K562 (cell line): ENCODE results near the gene ACTC1. TPM values are rescaled to one million over a fixed set of nuclear protein-coding genes. Genes with fewer than 3 reads are reported as not detected.

ENCODE experiments used
- ATAC-seq: fragments of 200-7000 bp; cut with Tn5 transposase; 3 replicates; pipeline ENCODE4 v1.9.1; 2020; ENCODE audit warnings: moderate library complexity
- BruUV-seq: library from RNA; stranded (reverse); fragments of 400-500 nt; replicated peaks from 2 replicates; lab custom pipeline; 2021; lab: Mats Ljungman, UMichigan
- CTCF ChIA-PET: fragments of 300-600 bp; formaldehyde crosslinking; extraction: SDS; loops from one replicate; lab custom pipeline; 2021; ENCODE audit warnings: low intra/inter-chr PET ratio; lab: Yijun Ruan, JAX
- POLR2A ChIA-PET: fragments of 300-600, 350-650 bp; sonication (Branson Sonifier 250); formaldehyde crosslinking; extraction: SDS; loops from one replicate; lab custom pipeline; 2021; ENCODE audit warnings: antibody characterized with exemption, inconsistent platforms; lab: Yijun Ruan, JAX
- DNase-seq, 4 experiments: peaks; one replicate each; pipeline versions ENCODE4 v3.0.0 to v3.0.0-alpha.2; 2011 to 2018; ENCODE audit warnings: low spot score in 3 of 4, mixed read lengths in 3 of 4; ENCODE audit errors: extremely low read depth in 1 of 4
- FAIRE-seq: peaks from 2 replicates; lab custom pipeline; 2011; peaks lifted over from hg19 to GRCh38; lab: Jason Lieb, UNC
- H2AFZ ChIP-seq: 2 replicates; pipeline ENCODE4 v1.6.0; 2011; ENCODE audit warnings: low read depth, low read length, control low read depth, inconsistent platforms
- H3K27ac ChIP-seq: fragments of 200-600 bp; 3 replicates; pipeline ENCODE4 v1.8.0; 2011; ENCODE audit warnings: low read depth, mild to moderate bottlenecking, control low read depth, inconsistent platforms, low read length, moderate library complexity, mixed read lengths; ENCODE audit errors: extremely low read depth
- H3K27me3 ChIP-seq, 2 experiments: fragments of 300-600 bp in 1 of 2; 2 replicates in 1 of 2; 3 replicates in 1 of 2; pipeline versions ENCODE4 v1.6.0 to v1.8.0; 2011; ENCODE audit warnings: inconsistent platforms in 2 of 2, low read length in 2 of 2, mild to moderate bottlenecking in 1 of 2, mixed read lengths in 1 of 2, moderate library complexity in 1 of 2; ENCODE audit not compliant: control insufficient read depth in 2 of 2, insufficient read depth in 2 of 2
- H3K36me3 ChIP-seq: fragments of 300-600 bp; 3 replicates; pipeline ENCODE4 v1.8.0; 2011; ENCODE audit warnings: mild to moderate bottlenecking, low read length, inconsistent platforms; ENCODE audit not compliant: control insufficient read depth, insufficient read depth
- H3K4me1 ChIP-seq, 2 experiments: fragments of 200-600 bp in 1 of 2; replicated peaks in 1 of 2; 2 replicates in 1 of 2; 3 replicates in 1 of 2; pipeline versions ENCODE4 v1.5.1 to v1.8.0; 2011; ENCODE audit warnings: inconsistent platforms in 2 of 2, low read length in 2 of 2, mild to moderate bottlenecking in 1 of 2, mixed read lengths in 1 of 2, moderate library complexity in 1 of 2; ENCODE audit not compliant: control insufficient read depth in 2 of 2, insufficient read depth in 2 of 2
- H3K4me2 ChIP-seq: 2 replicates; pipeline ENCODE4 v1.6.1; 2011; ENCODE audit warnings: low read length, control low read depth, inconsistent platforms, mixed read lengths; ENCODE audit not compliant: insufficient read depth
- H3K4me3 ChIP-seq: fragments of 200-600 bp; sonication (generic), shearing (Covaris generic); 2 replicates; pipeline ENCODE4 v1.5.1; 2016; ENCODE audit warnings: control low read depth, inconsistent platforms
- H3K79me2 ChIP-seq: fragments of 200-600 bp; 3 replicates; pipeline ENCODE4 v1.8.0; 2011; ENCODE audit warnings: low read length, inconsistent platforms; ENCODE audit not compliant: control insufficient read depth, insufficient read depth
- H3K9ac ChIP-seq, 2 experiments: 2 replicates each; pipeline versions ENCODE4 v1.6.0 to v1.6.1; 2011; ENCODE audit warnings: low read depth in 2 of 2, low read length in 2 of 2, control low read depth in 1 of 2, inconsistent platforms in 1 of 2, mild to moderate bottlenecking in 1 of 2, mixed read lengths in 1 of 2; ENCODE audit not compliant: insufficient read depth in 1 of 2
- H3K9me1 ChIP-seq: one replicate; pipeline ENCODE4 v1.6.0; 2011; ENCODE audit warnings: inconsistent platforms, mild to moderate bottlenecking, low read length, moderate library complexity; ENCODE audit not compliant: control insufficient read depth, insufficient read depth
- H3K9me3 ChIP-seq: replicated peaks from 2 replicates; pipeline ENCODE4 v1.5.1; 2011; ENCODE audit warnings: low read depth, low read length, inconsistent platforms; ENCODE audit not compliant: control insufficient read depth, insufficient read depth
- H4K20me1 ChIP-seq: replicated peaks from 2 replicates; pipeline ENCODE4 v1.6.1; 2011; ENCODE audit warnings: low read length, inconsistent platforms, mixed read lengths; ENCODE audit not compliant: control insufficient read depth, insufficient read depth
- E2F6 ChIP-seq, 2 experiments: IDR thresholded peaks; 2 replicates each; pipeline ENCODE4 v1.6.1; 2011; ENCODE audit warnings: borderline replicate concordance in 1 of 2, control low read depth in 1 of 2, low read depth in 1 of 2, low read length in 1 of 2, mild to moderate bottlenecking in 1 of 2, mixed read lengths in 1 of 2, moderate library complexity in 1 of 2; ENCODE audit not compliant: insufficient read depth in 1 of 2, insufficient read length in 1 of 2, poor library complexity in 1 of 2, severe bottlenecking in 1 of 2; ENCODE audit errors: extremely low read depth in 1 of 2
- EP300 ChIP-seq: IDR thresholded peaks from 2 replicates; pipeline ENCODE4 v1.6.1; 2012; ENCODE audit warnings: low read length, improper control_type of control experiment
- RUNX1 ChIP-seq: sonication (generic); IDR thresholded peaks from 2 replicates; pipeline ENCODE4 v1.6.1; 2016; ENCODE audit warnings: antibody characterized with exemption, low read depth
- TGIF2 ChIP-seq: sonication (generic); formaldehyde crosslinking; IDR thresholded peaks from 2 replicates; pipeline ENCODE4 v1.8.1; 2022; ENCODE audit warnings: mild to moderate bottlenecking, missing genetic modification reagents, moderate library complexity
- ZNF586 ChIP-seq: fragments of 450-650 bp; formaldehyde crosslinking; conservative IDR thresholded peaks from 2 replicates; pipeline ENCODE4 v1.4.0; 2020; ENCODE audit warnings: mild to moderate bottlenecking, moderate library complexity
- in situ Hi-C: fragments of 300-500 bp; cut with MboI; formaldehyde crosslinking; loops from 4 replicates; pipeline ENCODE4 v1.15.0; 2018; ENCODE audit warnings: inconsistent platforms, mixed read lengths
- intact Hi-C: fragments of 100-400 bp; cut with micrococcal nuclease; formaldehyde crosslinking; loops from 2 replicates; pipeline ENCODE4 v1.14.2; 2022
- polyA plus RNA-seq, 8 experiments: library from polyadenylated mRNA; depleted of rRNA in 4 of 8; stranded (reverse) in 5 of 8; unstranded in 3 of 8; fragments of >200 nt; fragmentation: Nextera tagmentation in 2 of 8; fragmentation: Illumina TruSeq in 1 of 8; extraction: Ambion mirVana in 2 of 8; extraction: Trizol in 1 of 8; gene quantifications; 2 replicates each; pipeline versions ENCODE4 v1.2.1 to v1.2.3, GENCODE V29; 2011 to 2014; ENCODE audit warnings: inconsistent platforms in 1 of 8, missing spikeins in 1 of 8
- total RNA-seq, 7 experiments: library from RNA; depleted of rRNA in 6 of 7; stranded (reverse); fragments of >200 nt in 6 of 7; fragmentation: Illumina TruSeq in 2 of 7; extraction: Trizol in 2 of 7; gene quantifications; 2 replicates each; pipeline versions ENCODE4 v1.2.1 to v1.2.3, GENCODE V29; 2011 to 2021; ENCODE audit warnings: low replicate concordance in 1 of 7
- TF ChIP-seq, protein P1 (sequence below): fragments of 450-650 bp; formaldehyde crosslinking; IDR thresholded peaks from 2 replicates; pipeline ENCODE4 v1.4.0; 2020; ENCODE audit warnings: mild to moderate bottlenecking, moderate library complexity

ACTC1 gene
- total and polyA plus RNA-seq, 9 of the 15 experiments (the other 6 are each of a cell fraction or from before 2014, with no cell fraction given) = 0.08 to 0.84 (median 0.17) TPM; not detected in 3

DNA sequence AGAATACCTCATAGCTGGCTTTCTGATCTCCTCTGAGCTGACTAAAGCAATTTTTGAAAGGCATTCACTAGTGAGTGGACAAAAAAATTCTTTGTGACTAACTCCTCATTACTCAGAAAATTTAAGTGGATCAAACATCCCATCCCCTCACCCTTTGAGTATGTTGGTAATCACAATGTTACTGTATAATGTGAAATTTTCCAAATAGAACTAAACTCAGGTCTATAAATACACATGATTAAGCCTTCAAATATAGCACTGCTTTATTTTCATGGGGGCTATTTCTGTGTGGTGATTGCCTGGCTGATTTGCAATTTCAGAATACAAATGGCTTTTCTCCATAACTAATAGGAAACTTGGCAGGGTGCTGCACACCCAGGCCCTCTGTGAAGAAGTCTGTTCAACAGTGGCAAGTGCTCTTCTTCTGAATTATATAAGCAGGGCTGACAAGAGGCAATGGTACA, 45.9 kb upstream of the ACTC1 start:
- no peak for TF ChIP-seq TGIF2 (CRISPR knock-in tag)
- TF ChIP-seq RUNX1 = no peak
- no peak for TF ChIP-seq EP300
- no peak for TF ChIP-seq E2F6 (IDR thresholded peaks at IDR 0.05; ENCODE audit: borderline replicate concordance in 1 of 2, extremely low read depth in 1 of 2, insufficient read depth in 1 of 2, insufficient read length in 1 of 2, low read depth in 1 of 2, low read length in 1 of 2, poor library complexity in 1 of 2, severe bottlenecking in 1 of 2)
- TF ChIP-seq ZNF586 = no peak
- TF ChIP-seq, protein P1, sequence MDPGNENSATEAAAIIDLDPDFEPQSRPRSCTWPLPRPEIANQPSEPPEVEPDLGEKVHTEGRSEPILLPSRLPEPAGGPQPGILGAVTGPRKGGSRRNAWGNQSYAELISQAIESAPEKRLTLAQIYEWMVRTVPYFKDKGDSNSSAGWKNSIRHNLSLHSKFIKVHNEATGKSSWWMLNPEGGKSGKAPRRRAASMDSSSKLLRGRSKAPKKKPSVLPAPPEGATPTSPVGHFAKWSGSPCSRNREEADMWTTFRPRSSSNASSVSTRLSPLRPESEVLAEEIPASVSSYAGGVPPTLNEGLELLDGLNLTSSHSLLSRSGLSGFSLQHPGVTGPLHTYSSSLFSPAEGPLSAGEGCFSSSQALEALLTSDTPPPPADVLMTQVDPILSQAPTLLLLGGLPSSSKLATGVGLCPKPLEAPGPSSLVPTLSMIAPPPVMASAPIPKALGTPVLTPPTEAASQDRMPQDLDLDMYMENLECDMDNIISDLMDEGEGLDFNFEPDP (CRISPR knock-in tag) = no peak
- no peaks in the 10 kb centered on the region for H4K20me1 ChIP-seq
- DNase-seq (no peak), FAIRE-seq (no peak), ATAC-seq (no peak)
- BruUV-seq = no TSS peak
- H3K9me1 ChIP-seq = no peaks in the 10 kb centered on the region
- in situ Hi-C loops = no loop called here
- H3K9me3 ChIP-seq = no peaks in the 10 kb centered on the region
- H3K9ac ChIP-seq = no peak overlapping the region
- H3K79me2 ChIP-seq = no peaks in the 10 kb centered on the region
- no peak overlapping the region for H2AFZ ChIP-seq
- ChIA-PET CTCF (no interaction called here), POLR2A (interaction anchor here (1.0 kb wide), 1 partner anchor 9 kb away, joined by 4 read pairs; no protein-coding TSS in a partner anchor)
- H3K4me2 ChIP-seq = no peak overlapping the region
- intact Hi-C loops = no loop called here
- H3K36me3 ChIP-seq = no peaks in the 10 kb centered on the region
- no peak overlapping the region for H3K27ac ChIP-seq
- no peaks in the 10 kb centered on the region for H3K27me3 ChIP-seq
- H3K4me1 ChIP-seq = no peaks in the 10 kb centered on the region; a peak in 1 of 5 replicates
- H3K4me3 ChIP-seq = no peak overlapping the region
